NCI-H2107 treated with DMSO at 0.1 percent for 48 hours (cell line): ENCODE measurements around the gene OR1Q1.
"Not testable (repeated sequence)": the region's sequence is repeated elsewhere in the genome, so short reads cannot be mapped to it uniquely, and the experiment has no call there.

Experiments used
- DNase-seq: peaks from one replicate; lab custom pipeline; 2025; ENCODE audit not compliant: unreplicated experiment; lab: John Stamatoyannopoulos, UW

Gene OR1Q1, protein sequence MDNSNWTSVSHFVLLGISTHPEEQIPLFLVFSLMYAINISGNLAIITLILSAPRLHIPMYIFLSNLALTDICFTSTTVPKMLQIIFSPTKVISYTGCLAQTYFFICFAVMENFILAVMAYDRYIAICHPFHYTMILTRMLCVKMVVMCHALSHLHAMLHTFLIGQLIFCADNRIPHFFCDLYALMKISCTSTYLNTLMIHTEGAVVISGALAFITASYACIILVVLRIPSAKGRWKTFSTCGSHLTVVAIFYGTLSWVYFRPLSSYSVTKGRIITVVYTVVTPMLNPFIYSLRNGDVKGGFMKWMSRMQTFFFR

DNA sequence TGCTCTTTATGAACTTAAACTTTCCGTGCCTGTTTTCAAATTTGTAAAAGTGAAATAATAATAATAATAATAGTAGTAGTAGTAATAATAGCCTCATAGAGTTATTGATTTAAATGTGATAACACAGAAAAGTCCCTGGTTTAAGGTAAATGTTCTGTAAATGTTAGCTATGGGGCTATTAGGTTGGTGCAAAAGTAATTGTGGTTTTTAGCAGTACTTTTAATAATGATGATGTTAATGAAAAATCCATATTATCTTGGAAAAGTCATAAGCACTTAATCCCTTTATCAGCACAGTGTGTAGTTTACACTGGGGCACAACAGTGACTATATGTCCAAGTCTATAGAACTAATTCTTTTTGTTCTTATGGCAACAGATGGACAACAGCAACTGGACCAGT is at the start of gene OR1Q1:
TSS of gene OR1Q1 (plus strand) at position 377 of the 400 bp plus-strand sequence. CDS start at position 377, 0 bp downstream.
- no peak for DNase-seq

DNA sequence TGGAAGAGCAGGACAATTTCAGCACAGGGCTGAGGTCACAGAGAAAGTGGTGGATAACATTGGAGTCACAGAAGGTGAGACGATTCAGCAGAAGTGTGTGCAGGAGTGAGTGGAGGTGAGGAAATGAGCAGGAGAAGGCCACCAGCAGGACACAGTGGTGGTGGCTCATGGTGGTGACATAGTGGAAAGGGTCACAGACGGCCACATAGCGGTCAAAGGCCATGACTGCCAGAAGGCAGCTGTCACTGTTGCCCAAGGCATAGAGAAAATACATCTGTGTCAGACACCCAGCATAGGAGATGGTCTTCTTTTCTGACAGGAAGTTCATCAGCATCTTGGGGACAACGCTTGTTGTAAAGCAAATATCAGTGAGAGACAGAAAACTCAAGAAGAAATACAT is 46.6 kb upstream of the OR1Q1 start:
- no peak for DNase-seq

DNA sequence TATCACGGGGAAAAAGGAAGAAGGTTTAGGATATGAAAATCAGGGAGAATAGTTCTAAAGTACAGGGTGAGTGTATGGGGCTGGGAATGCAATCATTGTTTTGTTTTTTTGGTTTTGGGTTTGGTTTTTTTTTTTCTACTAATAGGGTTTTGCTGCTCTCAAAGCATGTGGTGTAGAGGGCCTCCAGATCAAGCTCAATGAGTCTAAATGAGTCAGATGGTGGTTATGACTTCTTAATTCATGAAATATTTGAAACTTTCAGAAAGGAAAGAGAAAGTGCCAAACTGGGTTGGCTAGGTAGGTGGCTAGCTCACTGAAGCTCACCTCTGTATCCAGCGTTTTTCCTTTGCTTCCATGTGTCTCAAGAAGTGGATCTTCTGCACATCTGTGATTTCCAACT is 42.1 kb upstream of the OR1Q1 start:
- no peak for DNase-seq

DNA sequence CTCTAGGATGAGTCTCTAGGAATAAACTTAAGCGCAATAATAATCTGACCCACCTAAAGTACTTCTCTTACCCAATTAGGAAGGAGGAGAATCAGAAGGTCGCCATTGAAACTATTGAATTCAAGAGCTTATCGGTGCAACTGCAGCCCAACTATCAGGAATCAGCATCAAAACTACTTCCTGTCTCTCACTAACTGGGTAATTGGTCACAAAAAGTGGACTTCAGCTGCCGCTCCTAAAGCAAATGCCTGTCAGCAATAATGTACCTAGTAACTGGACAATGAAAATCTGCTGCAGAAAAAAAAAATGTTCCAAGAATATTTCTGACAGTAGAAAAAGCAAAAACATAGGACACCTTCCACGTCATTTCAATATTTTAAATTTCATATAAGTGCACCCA is 34.7 kb upstream of the OR1Q1 start:
- no peak for DNase-seq

DNA sequence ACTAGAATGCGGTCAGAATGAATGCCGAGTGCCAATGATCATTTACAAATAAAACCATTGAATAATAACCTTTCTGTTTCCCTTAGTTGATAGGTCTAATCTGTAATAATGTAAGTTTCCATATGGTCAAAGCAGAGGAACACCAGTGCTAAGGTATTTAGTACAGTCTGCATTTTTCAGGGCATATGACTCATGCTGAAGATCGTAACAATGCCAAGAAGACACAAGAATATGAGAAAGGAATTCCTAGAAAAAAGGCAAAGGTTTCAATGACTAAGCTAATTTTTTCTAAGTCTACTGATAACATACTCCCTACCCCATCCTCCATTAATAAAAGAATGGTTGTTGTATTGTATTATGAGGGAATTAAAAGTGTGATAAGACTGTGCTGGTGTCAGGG is 34.2 kb upstream of the OR1Q1 start:
- no peak for DNase-seq

DNA sequence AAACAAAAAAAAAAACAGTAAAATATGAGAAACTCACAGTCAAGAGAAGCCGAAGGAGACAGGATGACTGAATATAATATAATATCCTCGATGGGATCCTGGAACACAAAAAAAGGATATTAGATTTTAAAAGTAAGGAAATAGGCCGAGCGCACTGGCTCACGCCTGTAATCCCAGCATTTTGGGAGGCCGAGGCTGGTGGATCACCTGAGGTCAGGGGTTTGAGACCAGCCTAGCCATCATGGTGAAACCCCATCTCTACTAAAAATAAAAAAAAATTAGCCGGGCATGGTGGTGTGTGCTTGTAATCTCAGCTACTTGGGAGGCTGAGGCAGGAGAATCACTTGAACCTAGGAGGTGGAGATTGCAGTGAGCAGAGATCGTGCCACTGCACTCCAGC is 31.3 kb upstream of the OR1Q1 start, which contains the start of gene OR1L8:
TSS of gene OR1L8 (minus strand) at position 101 of the 400 bp plus-strand sequence. CDS start 14,907 bp downstream, outside the sequence.
- DNase-seq: not testable (repeated sequence)

DNA sequence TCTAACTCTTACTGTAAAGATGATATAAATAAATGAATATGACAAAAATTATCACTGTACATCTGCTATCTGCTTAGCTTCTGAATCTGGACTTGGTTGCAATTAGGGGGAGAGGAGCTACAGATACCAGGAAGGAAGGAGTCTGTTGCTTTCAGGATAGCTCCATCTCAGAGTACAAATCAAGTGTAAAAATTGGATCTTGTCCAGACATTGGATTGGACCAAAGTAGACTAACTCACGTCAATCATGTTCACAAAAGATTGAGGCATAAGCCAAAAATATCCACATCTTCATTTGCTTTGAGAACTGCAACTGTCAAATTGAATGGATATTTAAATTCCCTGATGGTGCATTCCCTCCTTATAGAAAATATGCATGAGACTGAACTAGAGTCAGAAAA is 8.8 kb upstream of the OR1Q1 start:
- DNase-seq: no peak

DNA sequence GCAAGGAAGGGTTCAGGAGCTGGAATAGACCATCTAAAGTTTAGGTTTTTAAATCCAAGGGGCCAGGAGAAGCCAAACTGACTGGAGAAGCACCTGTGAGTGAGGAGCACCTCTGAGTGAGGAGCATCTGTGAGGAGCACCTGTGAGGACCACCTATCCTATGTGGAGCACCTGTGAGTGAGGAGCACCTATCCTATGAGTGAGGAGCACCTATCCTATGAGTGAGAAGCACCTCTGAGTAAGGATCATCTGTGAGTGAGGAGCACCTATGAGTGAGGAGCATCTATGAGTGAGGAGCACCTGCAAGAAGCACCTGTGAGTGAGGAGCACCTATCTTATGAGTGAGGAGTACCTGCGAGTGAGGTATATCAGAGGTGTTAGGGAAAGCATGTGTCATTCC is 8.0 kb upstream of the OR1Q1 start:
- no peak for DNase-seq

DNA sequence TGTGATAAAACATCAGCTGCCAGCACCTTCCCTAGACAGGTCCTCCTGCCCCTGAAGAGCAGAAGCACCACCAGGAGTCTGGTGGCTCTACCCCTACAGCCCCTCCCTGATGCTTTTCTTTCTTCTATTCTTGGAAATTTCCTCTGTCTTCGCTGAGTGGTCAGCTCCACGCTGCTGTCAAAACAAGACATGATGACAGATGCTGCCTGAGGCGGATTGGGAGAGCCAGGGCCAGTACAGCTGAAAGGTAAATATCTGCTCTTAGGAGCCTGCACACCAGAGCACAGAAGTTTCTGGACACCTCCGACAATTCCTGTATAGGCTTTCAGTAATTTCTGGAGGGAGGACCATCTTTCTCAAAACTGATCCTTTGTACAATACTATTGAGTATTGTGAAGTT is 4.7 kb upstream of the OR1Q1 start:
- no peak for DNase-seq

DNA sequence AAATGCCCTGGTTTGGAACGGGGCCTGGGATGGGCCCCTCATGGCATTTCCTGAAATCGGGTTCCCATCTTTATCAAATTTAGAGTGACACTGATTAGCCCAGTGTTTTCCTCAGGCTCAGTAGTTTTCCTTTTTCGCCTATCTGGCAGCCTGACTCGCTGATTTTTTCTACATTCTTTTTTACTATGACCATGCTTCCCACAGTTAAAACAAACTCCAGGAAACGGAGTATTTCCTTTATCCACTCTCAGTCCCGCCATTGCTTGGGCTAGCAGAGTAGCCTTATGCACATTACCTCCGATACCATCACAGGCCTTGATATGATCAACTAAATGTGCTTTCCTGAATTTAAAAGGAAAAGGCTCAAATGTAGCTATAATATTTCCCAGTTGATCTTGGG is 5.5 kb downstream of the OR1Q1 start:
- no peak for DNase-seq

DNA sequence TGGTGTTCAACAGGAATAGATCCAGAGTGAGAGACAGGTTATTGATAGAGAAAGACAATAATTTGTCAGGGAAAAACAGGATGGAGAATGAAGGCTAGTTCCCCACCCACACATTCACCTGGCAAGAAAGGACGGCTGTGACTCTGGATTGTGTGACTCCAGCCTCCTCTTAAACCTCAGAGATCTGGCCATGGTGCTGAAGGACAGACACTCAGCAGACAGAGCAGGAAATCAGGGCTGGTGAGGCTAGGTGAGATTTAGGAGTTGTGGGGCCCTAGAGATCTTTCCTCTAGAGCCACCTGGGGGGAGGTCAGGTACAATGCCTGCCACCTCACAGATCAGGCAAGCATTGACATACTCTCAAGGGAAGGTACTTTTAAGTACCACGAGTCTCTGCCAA is 27.7 kb downstream of the OR1Q1 start:
- DNase-seq: no peak

DNA sequence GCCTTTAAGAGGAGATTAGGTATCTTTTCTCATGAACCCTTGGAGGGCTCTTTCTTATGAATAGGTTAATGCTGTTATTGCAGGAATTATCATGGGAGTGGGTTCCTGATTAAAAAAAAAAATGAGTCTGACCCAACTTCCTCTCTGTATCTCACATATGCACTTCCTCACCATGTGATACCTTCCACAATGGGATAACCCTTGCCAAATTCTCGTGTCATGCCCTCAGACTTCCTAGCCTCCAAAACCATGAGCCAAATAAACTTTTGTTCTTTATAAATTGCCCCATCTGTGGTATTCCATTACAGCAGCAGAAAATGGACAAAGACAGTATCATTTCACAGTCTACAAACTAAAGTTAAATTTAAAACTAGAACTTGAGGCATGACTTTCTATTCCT is 41.8 kb downstream of the OR1Q1 start:
- no peak for DNase-seq

DNA sequence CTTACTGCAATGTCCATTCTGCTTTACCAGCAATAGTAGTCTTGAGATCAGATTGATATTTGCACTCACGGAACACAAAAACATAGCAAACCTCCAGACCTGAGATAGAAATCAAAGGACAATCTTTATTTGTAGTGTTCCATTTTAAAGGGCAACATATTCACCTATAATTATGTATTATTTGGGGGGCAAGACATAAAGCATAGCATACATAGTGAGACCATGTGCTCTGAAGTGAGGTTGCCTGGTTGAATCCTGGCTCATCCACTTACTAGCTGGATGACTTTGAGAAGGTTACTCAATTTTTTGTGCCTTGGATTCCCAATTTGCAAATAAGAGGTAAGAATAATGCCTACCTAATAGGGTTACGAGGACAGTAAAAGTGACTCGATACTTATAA is 43.0 kb downstream of the OR1Q1 start, which contains the start of gene OR1B1:
TSS of gene OR1B1 (minus strand) at position 101 of the 400 bp plus-strand sequence.
- no peak for DNase-seq

DNA sequence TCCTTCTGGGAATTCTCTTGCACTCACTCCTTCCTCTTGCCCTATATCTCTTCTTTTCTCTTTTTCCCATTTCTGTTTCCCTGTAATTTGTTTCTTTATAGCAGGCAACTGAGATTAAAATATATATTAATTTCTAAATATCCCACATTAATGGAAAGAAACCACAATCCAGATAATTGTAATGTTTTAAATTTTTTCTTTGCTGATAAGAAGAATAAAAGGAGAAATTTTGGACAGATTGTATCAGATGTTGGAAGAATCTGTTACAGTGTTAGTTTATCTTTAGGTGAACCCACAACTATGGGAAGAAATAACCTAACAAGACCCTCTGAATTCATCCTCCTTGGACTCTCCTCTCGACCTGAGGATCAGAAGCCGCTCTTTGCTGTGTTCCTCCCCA is 46.9 kb downstream of the OR1Q1 start, which contains the start of gene OR1L1:
TSS of gene OR1L1 (plus strand) at position 301 of the 400 bp plus-strand sequence. CDS start at position 301, 0 bp downstream.
- DNase-seq: no peak
